ENCODE measurements around the gene LRRC43. TPM values are rescaled to one million over a fixed set of nuclear protein-coding genes. Genes with fewer than 3 reads are reported as not detected.

LRRC43 gene
- total and polyA plus RNA-seq, 2 donors (not counting 1 experiment from before 2014, with no cell fraction given) = 0.61 to 3.6 TPM

DNA sequence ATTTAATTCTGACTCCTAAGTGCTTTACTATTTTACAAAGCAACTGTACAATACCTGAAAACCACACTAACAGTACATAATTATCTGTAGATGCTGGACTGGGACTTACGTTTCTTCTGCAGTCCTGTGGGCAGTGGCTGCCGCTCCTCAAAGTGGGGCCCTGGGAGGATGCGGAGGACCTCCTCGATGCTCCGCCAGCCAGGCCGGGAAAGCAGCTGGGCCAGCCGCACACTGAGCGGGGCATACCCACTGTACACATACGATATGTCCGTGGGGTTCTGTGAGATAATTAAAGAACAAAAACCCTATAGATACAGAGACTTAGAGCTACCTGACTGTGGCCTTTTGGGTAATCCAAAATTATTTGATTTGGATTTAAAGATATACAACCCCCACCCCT, 49.8 kb downstream of the LRRC43 start:
- H3K27me3 ChIP-seq (ENCODE audit: control insufficient read depth, insufficient read depth, low read length) = no peaks in the 10 kb centered on the region
- H3K27ac ChIP-seq (ENCODE audit: insufficient read depth, low read length) = no peak overlapping the region
- no peak overlapping the region for H2AFZ ChIP-seq (ENCODE audit: low read length)
- H3K36me3 ChIP-seq (ENCODE audit: control insufficient read depth, insufficient read depth, low read length) = peaks cover 4% of the 10 kb centered on the region
- H3K4me2 ChIP-seq (ENCODE audit: extremely low read depth, insufficient read depth, low read length) = no peak overlapping the region
- H3K9me3 ChIP-seq (ENCODE audit: control insufficient read depth, insufficient read depth, low read depth, low read length) = no peaks in the 10 kb centered on the region
- H3K9ac ChIP-seq (ENCODE audit: insufficient read depth, low read length) = no peak overlapping the region
- H4K20me1 ChIP-seq (ENCODE audit: control insufficient read depth, extremely low read depth, insufficient read depth, low read length) = no peaks in the 10 kb centered on the region
- DNase-seq (ENCODE audit: low read depth in 2 of 2) = no peak
- H3K4me1 ChIP-seq (ENCODE audit: control insufficient read depth, extremely low read depth, insufficient read depth, low read length) = no peaks in the 10 kb centered on the region
- no peaks in the 10 kb centered on the region for H3K79me2 ChIP-seq (ENCODE audit: control insufficient read depth, insufficient read depth, low read length)
- no peak for TF ChIP-seq CTCF (conservative IDR thresholded peaks at IDR 0.05 in 1 of 2, IDR thresholded peaks at IDR 0.05 in 1 of 2; ENCODE audit: low read depth in 1 of 2, low read length in 2 of 2)
- H3K4me3 ChIP-seq (replicated peaks in 1 of 4; ENCODE audit: control extremely low read depth in 1 of 4, insufficient read depth in 1 of 4, low read depth in 3 of 4, low read length in 4 of 4) = no peak overlapping the region

GRCh38 chr12:122235741-122236140, 52.8 kb downstream of the LRRC43 start:
- no peak for DNase-seq (ENCODE audit: low read depth in 2 of 2)
- no peaks in the 10 kb centered on the region for H4K20me1 ChIP-seq (ENCODE audit: control insufficient read depth, extremely low read depth, insufficient read depth, low read length)
- no peaks in the 10 kb centered on the region for H3K4me1 ChIP-seq (ENCODE audit: control insufficient read depth, extremely low read depth, insufficient read depth, low read length)
- H3K9ac ChIP-seq (ENCODE audit: insufficient read depth, low read length) = no peak overlapping the region
- H3K9me3 ChIP-seq (ENCODE audit: control insufficient read depth, insufficient read depth, low read depth, low read length) = no peaks in the 10 kb centered on the region
- H3K4me3 ChIP-seq (replicated peaks in 1 of 4; ENCODE audit: control extremely low read depth in 1 of 4, insufficient read depth in 1 of 4, low read depth in 3 of 4, low read length in 4 of 4) = no peak overlapping the region
- no peak for TF ChIP-seq EZH2 (IDR thresholded peaks at IDR 0.05; ENCODE audit: low read length, missing control alignments)
- H3K36me3 ChIP-seq (ENCODE audit: control insufficient read depth, insufficient read depth, low read length) = peaks cover 4% of the 10 kb centered on the region
- H3K4me2 ChIP-seq (ENCODE audit: extremely low read depth, insufficient read depth, low read length) = no peak overlapping the region
- H3K27ac ChIP-seq (ENCODE audit: insufficient read depth, low read length) = no peak overlapping the region
- H2AFZ ChIP-seq (ENCODE audit: low read length) = no peak overlapping the region
- no peaks in the 10 kb centered on the region for H3K79me2 ChIP-seq (ENCODE audit: control insufficient read depth, insufficient read depth, low read length)
- H3K27me3 ChIP-seq (ENCODE audit: control insufficient read depth, insufficient read depth, low read length) = no peaks in the 10 kb centered on the region

DNA sequence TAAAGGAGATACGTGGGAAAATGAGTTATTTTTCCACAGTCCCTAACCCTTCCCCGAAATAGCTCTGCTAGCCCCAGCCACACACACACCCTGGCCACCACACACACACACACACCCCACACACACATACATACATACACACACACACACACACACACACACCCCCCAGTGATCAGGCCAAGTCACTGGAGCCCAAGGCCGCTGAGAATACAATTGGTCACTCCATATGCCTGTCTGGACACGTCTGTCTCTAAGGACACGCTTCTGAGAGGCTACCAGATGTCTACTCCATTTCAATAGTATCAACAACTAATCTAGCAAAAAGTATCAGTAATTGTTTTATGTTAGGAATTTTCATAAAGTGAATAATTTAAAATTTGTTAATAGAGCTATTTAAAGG, 55.9 kb downstream of the LRRC43 start:
- DNase-seq (ENCODE audit: low read depth in 2 of 2) = no peak
- no peak overlapping the region for H2AFZ ChIP-seq (ENCODE audit: low read length)
- no peak overlapping the region for H3K4me2 ChIP-seq (ENCODE audit: extremely low read depth, insufficient read depth, low read length)
- TF ChIP-seq EZH2 (IDR thresholded peaks at IDR 0.05; ENCODE audit: low read length, missing control alignments) (no peak), CTCF (conservative IDR thresholded peaks at IDR 0.05 in 1 of 2, IDR thresholded peaks at IDR 0.05 in 1 of 2; ENCODE audit: low read depth in 1 of 2, low read length in 2 of 2) (no peak)
- no peak overlapping the region for H3K4me3 ChIP-seq (replicated peaks in 1 of 4; ENCODE audit: control extremely low read depth in 1 of 4, insufficient read depth in 1 of 4, low read depth in 3 of 4, low read length in 4 of 4)
- no peaks in the 10 kb centered on the region for H3K79me2 ChIP-seq (ENCODE audit: control insufficient read depth, insufficient read depth, low read length)
- H3K27ac ChIP-seq (ENCODE audit: insufficient read depth, low read length) = no peak overlapping the region
- no peaks in the 10 kb centered on the region for H3K27me3 ChIP-seq (ENCODE audit: control insufficient read depth, insufficient read depth, low read length)
- H4K20me1 ChIP-seq (ENCODE audit: control insufficient read depth, extremely low read depth, insufficient read depth, low read length) = no peaks in the 10 kb centered on the region
- H3K4me1 ChIP-seq (ENCODE audit: control insufficient read depth, extremely low read depth, insufficient read depth, low read length) = no peaks in the 10 kb centered on the region
- no peaks in the 10 kb centered on the region for H3K9me3 ChIP-seq (ENCODE audit: control insufficient read depth, insufficient read depth, low read depth, low read length)
- no peak overlapping the region for H3K9ac ChIP-seq (ENCODE audit: insufficient read depth, low read length)
- peaks cover 2% of the 10 kb centered on the region for H3K36me3 ChIP-seq (ENCODE audit: control insufficient read depth, insufficient read depth, low read length)
